ENCODE data around the gene B4GAT1. TPM values are rescaled to one million over a fixed set of nuclear protein-coding genes. Genes with fewer than 3 reads are reported as not detected.

B4GAT1 gene
- total and polyA plus RNA-seq, 9 of the 15 experiments (the other 6 are each of a cell fraction or from before 2014, with no cell fraction given) = 0.86 to 9.5 (median 3.8) TPM

- no peak for TF ChIP-seq RERE (CRISPR knock-in tag; IDR thresholded peaks at IDR 0.05; ENCODE audit: borderline replicate concordance)
- TF ChIP-seq POLR2A (conservative IDR thresholded peaks at IDR 0.05) = peak; percentile 45; the same call in 1 of the 2 replicates
- peak; percentile 70 for TF ChIP-seq ERF (CRISPR knock-in tag; IDR thresholded peaks at IDR 0.05)
- no peak for TF ChIP-seq SUPT5H (IDR thresholded peaks at IDR 0.05)
- no peak for TF ChIP-seq ZBTB2 (IDR thresholded peaks at IDR 0.05)
- TF ChIP-seq NFYB (IDR thresholded peaks at IDR 0.05; ENCODE audit: extremely low read depth, insufficient read length) = no peak
- TF ChIP-seq ZKSCAN1 (IDR thresholded peaks at IDR 0.05; ENCODE audit: low read depth, low read length) = no peak
- no peak for TF ChIP-seq BRD4 (IDR thresholded peaks at IDR 0.05)
- TF ChIP-seq POLR2B (IDR thresholded peaks at IDR 0.05; ENCODE audit: low read depth, partially characterized antibody) = no peak
- TF ChIP-seq YY1 (IDR thresholded peaks at IDR 0.05; ENCODE audit: borderline replicate concordance in 1 of 3, control insufficient read depth in 1 of 3, extremely low read depth in 1 of 3, insufficient read depth in 3 of 3, insufficient read length in 1 of 3, insufficient replicate concordance in 2 of 3, low read depth in 1 of 3, low read length in 2 of 3) = no peak
- no peak for TF ChIP-seq KLF6 (CRISPR knock-in tag; IDR thresholded peaks at IDR 0.05; ENCODE audit: borderline replicate concordance)
- no peak for TF ChIP-seq EZH2 (IDR thresholded peaks at IDR 0.05; ENCODE audit: borderline replicate concordance, low read depth, low read length)
- TF ChIP-seq TEAD1 (CRISPR knock-in tag; IDR thresholded peaks at IDR 0.05) = 0 out of 4 replicates have a peak, but pooled peaks of 1 of the 2 experiments have one; percentile 19
- TF ChIP-seq HMBOX1 (IDR thresholded peaks at IDR 0.05) = peak; percentile 28; the same call in 1 of the 2 replicates
Observed at GRCh38 chr11:66336234-66337102, 11.0 kb downstream of the B4GAT1 start, which contains the start of gene RIN1 (continued).
